AML-193 (cell line): ENCODE data around the gene PCYOX1L.

Experiments used
- DNase-seq, 2 experiments: peaks; one replicate each; lab custom pipeline; 2025; lab: John Stamatoyannopoulos, UW

Gene PCYOX1L

DNA sequence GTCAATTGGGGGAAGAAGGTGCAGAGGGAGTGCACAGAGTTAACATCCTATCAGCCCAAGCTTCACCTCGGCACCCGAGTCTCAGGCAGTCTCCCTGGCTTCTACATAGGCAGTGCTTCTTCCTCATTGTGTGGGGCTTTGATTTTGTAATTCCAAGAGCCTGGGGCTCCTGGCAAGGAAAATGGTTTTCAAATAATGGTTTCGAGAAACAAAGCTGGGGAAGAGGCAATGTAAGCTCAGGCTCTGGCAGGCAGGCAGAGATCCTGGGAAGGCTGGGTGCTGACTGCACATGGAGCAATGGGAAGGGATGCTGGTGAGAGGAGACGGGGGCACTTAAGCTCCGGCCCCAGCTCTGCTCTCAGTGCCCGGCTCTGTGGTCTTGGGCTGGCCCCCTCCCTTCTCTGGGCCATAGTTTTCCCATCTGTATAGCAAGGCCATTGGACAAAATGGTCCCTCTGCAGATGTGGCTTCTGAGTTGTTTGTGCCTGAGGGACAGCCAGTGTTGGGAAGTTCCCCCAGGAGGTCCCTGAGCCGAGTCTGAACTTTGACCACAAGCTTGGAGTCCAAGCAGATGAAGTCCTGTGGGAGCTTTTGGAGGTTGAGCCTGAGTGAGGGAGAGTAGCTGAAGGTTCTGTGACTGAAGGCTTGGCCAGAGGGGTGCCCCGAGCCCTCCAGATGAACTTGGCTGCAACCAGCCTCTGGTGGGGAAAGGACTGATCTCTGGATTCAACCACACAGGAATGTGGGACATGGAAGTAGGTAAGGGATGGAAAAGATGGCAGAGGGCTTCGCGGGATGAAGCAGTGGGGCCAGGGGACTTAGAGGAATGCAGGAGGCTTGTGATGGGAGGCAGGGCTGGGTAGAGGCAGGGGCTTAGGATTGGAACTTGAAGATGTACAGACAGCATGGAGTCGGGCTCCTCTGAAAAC lies 49.7 kb downstream of the PCYOX1L start:
- DNase-seq: no peak

DNA sequence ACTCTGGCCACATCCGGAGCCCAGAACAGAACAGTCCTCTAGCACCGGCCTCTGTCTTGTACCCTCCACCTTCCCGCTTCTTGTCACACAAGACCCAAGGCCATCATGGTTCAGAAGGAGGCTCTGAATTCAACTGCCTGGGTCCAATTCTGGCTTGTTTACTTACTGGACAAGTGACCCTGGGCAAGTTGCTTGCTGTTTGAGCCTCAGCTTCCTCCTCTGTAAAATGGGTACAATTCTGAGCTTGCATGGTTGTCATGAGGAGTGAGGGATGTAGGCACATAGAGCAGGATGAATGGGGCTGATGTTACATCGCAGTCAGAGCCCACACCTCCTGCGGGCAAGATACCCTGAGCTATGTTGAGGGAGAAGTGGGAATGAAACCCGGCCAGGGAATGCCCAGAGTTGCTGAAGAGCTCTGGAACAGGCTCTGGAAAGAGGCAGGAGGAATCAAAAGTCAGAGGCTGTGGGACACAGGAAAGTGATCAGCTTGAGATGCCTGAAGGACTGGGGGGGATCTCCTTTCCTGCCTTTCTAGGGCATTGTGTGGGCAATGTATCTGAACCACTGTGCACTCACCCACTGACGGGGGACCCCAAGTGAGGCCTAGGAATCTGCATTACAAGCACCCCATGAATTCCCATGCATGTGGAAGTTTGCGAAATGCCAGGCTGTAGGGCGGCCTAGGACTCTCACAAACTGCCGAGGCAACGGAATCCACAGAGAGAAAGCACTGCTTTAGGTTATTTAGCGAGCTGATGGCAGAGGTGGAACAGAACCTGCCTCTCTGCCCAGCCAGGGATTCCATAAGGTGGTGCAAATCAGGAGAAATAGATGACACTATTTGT lies 50.6 kb downstream of the PCYOX1L start:
- DNase-seq: no peak

DNA sequence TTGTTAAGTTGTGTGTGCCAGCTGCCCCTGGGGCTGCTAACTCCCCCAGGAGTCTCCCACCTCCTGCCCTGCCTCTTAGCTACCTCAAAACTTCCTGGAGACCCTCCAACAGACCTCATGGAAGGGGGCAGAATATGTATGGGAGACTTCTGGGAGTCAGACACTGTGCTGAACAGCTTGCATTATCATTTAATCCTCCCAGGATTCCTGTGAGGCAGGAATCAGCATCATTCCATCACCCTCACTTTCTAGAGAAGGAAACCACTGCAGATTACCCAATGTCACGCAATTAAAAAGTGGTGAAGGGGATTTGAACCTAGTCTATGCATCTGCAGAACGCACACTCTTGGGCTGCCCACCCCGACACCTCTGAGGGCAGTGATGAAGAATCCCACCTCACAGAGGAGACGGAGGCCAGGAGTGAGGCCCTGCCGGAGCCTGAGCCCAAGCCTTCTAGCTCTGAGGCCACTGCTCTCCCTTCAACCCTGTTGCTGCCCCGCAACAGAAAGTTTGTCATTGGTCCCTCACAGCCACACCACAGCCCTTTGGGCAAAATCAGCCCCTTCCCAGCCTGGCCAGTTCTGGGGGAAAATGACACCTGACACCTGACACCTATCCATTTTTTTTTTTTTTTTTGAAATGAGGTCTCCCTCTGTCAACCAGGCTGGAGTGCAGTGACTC lies 51.6 kb downstream of the PCYOX1L start:
- DNase-seq: no peak

DNA sequence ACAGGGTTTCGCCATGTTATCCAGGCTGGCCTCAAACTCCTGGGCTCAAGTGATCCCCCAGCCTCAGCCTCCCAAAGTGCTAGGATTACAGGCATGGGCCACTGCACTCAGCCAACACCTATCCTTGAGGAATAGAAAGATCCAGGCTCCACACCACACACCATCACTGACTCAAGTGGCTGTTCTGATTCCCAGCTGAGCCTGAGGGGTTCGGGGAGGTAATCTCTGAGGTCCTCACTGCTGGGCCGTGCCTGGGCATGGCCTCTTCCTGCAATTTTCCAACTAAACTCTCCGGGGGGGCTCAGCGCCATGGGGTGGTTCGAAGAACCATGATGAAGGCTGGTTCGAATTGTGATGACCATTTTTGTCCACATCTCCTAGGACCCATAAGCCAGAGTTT lies 52.2 kb downstream of the PCYOX1L start:
- DNase-seq: no peak

DNA sequence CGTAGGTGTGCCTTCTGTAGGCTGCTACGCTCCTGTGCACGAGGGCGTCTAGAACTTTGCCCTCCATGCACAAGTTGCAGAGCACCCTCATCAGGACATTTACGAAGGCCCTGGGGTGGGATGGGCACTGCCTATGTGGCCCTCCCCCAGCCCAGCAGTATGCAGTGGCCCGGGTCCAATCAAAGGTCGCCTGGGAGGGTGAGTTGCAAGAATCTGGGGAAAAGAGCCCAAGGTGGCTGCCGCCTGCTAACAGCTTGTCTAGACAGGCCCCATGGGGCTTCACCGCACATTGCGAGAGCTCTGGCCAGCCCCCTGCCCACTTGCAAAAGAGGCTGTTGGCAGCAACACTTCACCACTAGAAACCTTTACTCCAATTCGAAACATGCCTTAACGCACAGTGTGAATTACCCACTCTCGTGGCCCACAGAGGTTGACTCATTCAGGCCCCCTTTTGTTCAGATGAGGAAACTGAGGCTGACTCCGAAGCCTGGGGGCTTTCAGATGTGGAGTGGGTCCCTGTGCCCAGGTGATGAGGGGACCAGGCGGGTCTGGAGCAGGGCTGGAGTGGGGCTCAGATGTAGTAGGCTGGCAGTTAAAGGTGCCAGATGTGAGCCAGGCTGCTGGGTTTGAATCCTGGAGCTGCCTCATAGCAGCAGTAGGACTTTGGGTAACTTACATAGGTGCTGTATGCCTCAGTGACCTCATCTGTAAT lies 53.0 kb downstream of the PCYOX1L start:
- DNase-seq: no peak

- no peak for DNase-seq
Measured at GRCh38 chr5:149411738-149412519, 54.1 kb downstream of the PCYOX1L start.

GRCh38 chr5:149412783-149413476 lies 55.1 kb downstream of the PCYOX1L start:
- DNase-seq: no peak

GRCh38 chr5:149413477-149414210 lies 55.8 kb downstream of the PCYOX1L start:
- DNase-seq: no peak

DNA sequence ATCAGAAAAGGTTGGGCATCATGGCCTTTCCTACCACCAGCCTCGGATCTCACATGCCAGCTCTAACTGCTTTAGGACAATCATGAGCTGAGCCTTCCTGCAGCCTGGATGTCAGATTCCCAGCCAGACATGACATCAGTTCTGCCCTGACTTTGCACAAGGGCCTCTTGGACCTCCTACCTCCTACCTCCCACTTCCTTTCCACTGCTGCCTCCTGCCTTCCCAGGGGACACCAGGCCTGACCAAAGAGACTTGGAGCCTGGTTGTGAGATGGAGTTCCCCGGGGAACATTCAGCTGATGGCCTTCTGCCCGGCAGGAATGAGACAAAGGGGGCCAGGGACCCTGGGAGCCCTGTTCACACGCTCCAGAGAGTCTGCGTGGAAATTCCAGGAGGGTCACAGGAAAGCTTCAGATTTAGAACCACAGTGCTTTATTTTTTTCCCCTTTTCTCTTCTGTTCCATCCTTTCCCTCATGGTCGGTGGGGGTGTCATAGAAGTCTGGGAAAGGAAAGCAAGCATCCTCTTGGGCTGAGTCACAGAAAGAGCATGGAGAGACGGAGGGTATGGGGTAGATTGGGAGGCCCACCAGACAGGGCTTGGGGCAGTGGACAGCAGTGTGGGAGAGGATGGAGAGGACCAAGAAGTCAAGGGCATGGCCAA lies 56.7 kb downstream of the PCYOX1L start:
- no peak for DNase-seq

GRCh38 chr5:149415066-149415967 lies 57.5 kb downstream of the PCYOX1L start:
- DNase-seq: no peak

DNA sequence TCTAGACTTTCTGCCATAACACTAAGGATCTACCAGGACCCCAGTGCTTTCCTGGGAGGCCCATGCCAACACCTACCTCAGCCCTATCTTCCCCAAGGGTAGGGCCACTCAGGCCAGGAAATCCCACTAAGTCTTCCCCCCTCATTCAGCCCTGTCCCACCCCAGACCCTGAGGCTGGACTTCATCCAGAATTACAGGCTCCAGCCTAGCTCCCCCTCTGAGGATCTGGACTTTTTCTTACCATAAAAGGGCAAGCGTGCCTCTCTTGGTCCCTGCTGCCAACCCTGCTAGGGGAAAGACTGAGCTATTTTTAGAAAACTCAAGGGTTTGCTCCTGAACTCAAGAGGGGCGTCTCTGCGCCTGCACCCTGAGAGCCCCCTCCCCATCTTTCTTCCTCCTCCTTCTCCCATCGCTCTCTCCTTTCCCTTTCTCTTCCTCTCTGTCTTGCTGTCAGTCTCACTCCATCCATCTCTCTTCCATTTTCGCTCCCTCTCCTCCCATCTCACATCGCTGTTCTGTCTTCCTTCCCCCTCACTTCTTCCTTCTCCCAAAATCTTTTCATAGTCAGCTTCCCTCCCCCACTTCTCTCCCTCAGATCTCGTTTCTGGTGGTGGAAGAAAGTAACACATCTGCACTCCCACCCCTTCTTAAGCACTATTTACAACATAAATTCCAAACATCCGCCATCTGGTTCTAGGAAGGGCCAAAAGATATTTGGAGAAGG lies 59.3 kb downstream of the PCYOX1L start:
- no peak for DNase-seq

GRCh38 chr5:149417711-149418368 lies 60.0 kb downstream of the PCYOX1L start:
- no peak for DNase-seq

DNA sequence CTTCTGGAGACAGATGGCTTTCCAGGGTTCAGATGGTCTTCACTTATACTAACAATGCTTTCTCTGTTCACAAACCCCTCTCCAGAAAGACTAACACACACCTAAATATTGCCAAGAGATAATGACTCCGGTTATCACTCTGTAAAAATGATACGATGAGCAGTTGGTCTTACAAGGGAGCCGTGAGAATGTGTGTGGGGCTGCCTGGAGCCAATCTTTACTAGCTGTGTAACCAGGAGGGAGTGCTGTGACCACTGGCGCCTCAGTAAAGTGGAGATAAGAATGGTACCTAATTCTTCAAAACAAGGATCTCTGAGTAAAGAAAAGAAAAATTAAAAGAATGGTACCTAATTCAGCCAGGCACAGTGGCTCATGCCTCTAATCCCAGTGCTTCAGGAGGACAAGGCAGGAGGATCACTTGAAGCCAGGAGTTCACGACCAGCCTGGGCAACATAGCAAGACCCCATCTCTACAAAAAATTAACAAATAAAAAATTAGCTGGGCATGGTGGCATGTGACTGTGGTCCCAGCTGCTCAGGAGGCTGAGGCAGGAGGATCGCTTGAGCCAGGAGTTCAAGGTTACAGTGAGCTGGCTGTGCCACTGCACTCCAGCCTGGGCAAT lies 61.2 kb downstream of the PCYOX1L start:
- DNase-seq: no peak
